H1 (cell line): ENCODE measurements around the gene USP26. TPM values are rescaled to one million over a fixed set of nuclear protein-coding genes. Genes with fewer than 3 reads are reported as not detected.

Experiments used
- CTCF ChIA-PET: fragments of 300-600 bp; sonication (Branson Sonifier 250); formaldehyde crosslinking; loops from one replicate; lab custom pipeline; 2021; ENCODE audit not compliant: partially characterized antibody; lab: Charles Lee
- POLR2A ChIA-PET: fragments of 300-600 bp; sonication (Branson Sonifier 250); formaldehyde crosslinking; loops from one replicate; lab custom pipeline; 2021; ENCODE audit warnings: inconsistent platforms; ENCODE audit not compliant: partially characterized antibody; lab: Charles Lee
- DNase-seq, 2 experiments: peaks; one replicate each; pipeline versions ENCODE4 v3.0.0 to v3.0.0-alpha.2; 2010 to 2022; ENCODE audit warnings: low spot score in 2 of 2, low read depth in 1 of 2, mixed read lengths in 1 of 2
- FAIRE-seq: peaks from 2 replicates; lab custom pipeline; 2011; peaks lifted over from hg19 to GRCh38; lab: Jason Lieb, UNC
- H2AFZ ChIP-seq: 2 replicates; pipeline ENCODE4 v1.8.1; 2012; ENCODE audit warnings: low read length, inconsistent platforms
- H2AK5ac ChIP-seq: 2 replicates; pipeline ENCODE4 v1.6.1; 2013; ENCODE audit warnings: low read depth, low read length
- H2BK120ac ChIP-seq: replicated peaks from 2 replicates; pipeline ENCODE3; 2013; ENCODE audit warnings: low read depth, low read length, inconsistent platforms
- H2BK12ac ChIP-seq: 2 replicates; pipeline ENCODE4 v1.6.1; 2013; ENCODE audit warnings: low read depth, low read length
- H2BK15ac ChIP-seq: 2 replicates; pipeline ENCODE4 v1.6.1; 2013; ENCODE audit warnings: low read length
- H2BK20ac ChIP-seq: 2 replicates; pipeline ENCODE4 v1.6.1; 2013; ENCODE audit warnings: low read length
- H2BK5ac ChIP-seq: 2 replicates; pipeline ENCODE4 v1.6.1; 2013; ENCODE audit warnings: low read depth, low read length
- H3K14ac ChIP-seq: 2 replicates; pipeline ENCODE4 v1.6.1; 2013; ENCODE audit warnings: inconsistent platforms; ENCODE audit not compliant: insufficient read length
- H3K18ac ChIP-seq: 2 replicates; pipeline ENCODE4 v1.6.1; 2013; ENCODE audit warnings: low read length; ENCODE audit errors: extremely low read depth
- H3K23ac ChIP-seq: 2 replicates; pipeline ENCODE4 v1.6.1; 2013; ENCODE audit warnings: inconsistent platforms; ENCODE audit not compliant: insufficient read length
- H3K23me2 ChIP-seq: 2 replicates; pipeline ENCODE4 v1.6.1; 2013; ENCODE audit warnings: low read depth, low read length
- H3K27ac ChIP-seq: 2 replicates; pipeline ENCODE4 v1.6.1; 2011; ENCODE audit warnings: low read depth, low read length, inconsistent platforms
- H3K27me3 ChIP-seq, 4 experiments: replicated peaks in 1 of 4; 1 replicate in 1 of 4; 2 replicates in 3 of 4; pipeline versions ENCODE4 v1.6.1 to v1.8.1; 2011 to 2013; ENCODE audit warnings: low read length in 3 of 4, mild to moderate bottlenecking in 3 of 4, inconsistent platforms in 2 of 4, mixed read lengths in 2 of 4, moderate library complexity in 1 of 4; ENCODE audit not compliant: control insufficient read depth in 3 of 4, insufficient read depth in 3 of 4; ENCODE audit errors: extremely low read depth in 1 of 4
- H3K36me3 ChIP-seq, 4 experiments: 2 replicates each; pipeline versions ENCODE4 v1.6.1 to v1.8.1; 2011 to 2013; ENCODE audit warnings: mild to moderate bottlenecking in 4 of 4, low read length in 3 of 4, moderate library complexity in 2 of 4, control low read depth in 1 of 4, inconsistent platforms in 1 of 4; ENCODE audit not compliant: insufficient read depth in 4 of 4, control insufficient read depth in 2 of 4
- H3K4ac ChIP-seq: replicated peaks from 2 replicates; pipeline ENCODE3; 2013; ENCODE audit warnings: low read length, low read depth, mixed read lengths, inconsistent platforms; ENCODE audit not compliant: insufficient read length
- H3K4me1 ChIP-seq, 4 experiments: replicated peaks in 1 of 4; 1 replicate in 1 of 4; 2 replicates in 3 of 4; pipeline versions ENCODE4 v1.6.1 to v1.8.1; 2011 to 2013; ENCODE audit warnings: low read length in 3 of 4, inconsistent platforms in 2 of 4, mixed read lengths in 1 of 4; ENCODE audit not compliant: insufficient read depth in 4 of 4, control insufficient read depth in 3 of 4
- H3K4me2 ChIP-seq, 2 experiments: 2 replicates each; pipeline versions ENCODE4 v1.6.1 to v1.8.1; 2011 to 2013; ENCODE audit warnings: low read depth in 2 of 2, low read length in 2 of 2, control low read depth in 1 of 2, inconsistent platforms in 1 of 2, mild to moderate bottlenecking in 1 of 2; ENCODE audit not compliant: insufficient read depth in 1 of 2
- H3K4me3 ChIP-seq, 4 experiments: fragments of 200-600, 300-600 bp in 1 of 4; sonication (generic), shearing (Covaris generic), sonication (Bioruptor Twin) in 1 of 4; 2 replicates each; pipeline versions ENCODE4 v1.5.1 to v1.8.1; 2011 to 2016; ENCODE audit warnings: low read length in 4 of 4, low read depth in 3 of 4, control low read depth in 2 of 4, inconsistent platforms in 2 of 4, mild to moderate bottlenecking in 2 of 4, mixed read lengths in 1 of 4, moderate library complexity in 1 of 4; ENCODE audit not compliant: insufficient read depth in 2 of 4; ENCODE audit errors: extremely low read depth in 1 of 4
- H3K56ac ChIP-seq: replicated peaks from 2 replicates; pipeline ENCODE3; 2013; ENCODE audit warnings: low read depth, mild to moderate bottlenecking, mixed read lengths, low read length, inconsistent platforms; ENCODE audit not compliant: insufficient read length
- H3K79me1 ChIP-seq: 2 replicates; pipeline ENCODE4 v1.6.1; 2013; ENCODE audit warnings: low read depth, low read length, control low read depth
- H3K79me2 ChIP-seq, 2 experiments: 2 replicates each; pipeline versions ENCODE4 v1.6.1 to v1.8.1; 2012 to 2013; ENCODE audit warnings: low read length in 2 of 2, mild to moderate bottlenecking in 2 of 2, inconsistent platforms in 1 of 2; ENCODE audit not compliant: insufficient read depth in 2 of 2, control insufficient read depth in 1 of 2
- H3K9ac ChIP-seq, 4 experiments: replicated peaks in 1 of 4; 1 replicate in 1 of 4; 2 replicates in 3 of 4; pipeline versions ENCODE4 v1.6.1 to v1.8.1; 2011 to 2013; ENCODE audit warnings: low read depth in 3 of 4, low read length in 3 of 4, control low read depth in 2 of 4, mild to moderate bottlenecking in 2 of 4, moderate library complexity in 2 of 4, inconsistent platforms in 1 of 4; ENCODE audit errors: extremely low read depth in 1 of 4
- H3K9me3 ChIP-seq, 2 experiments: 2 replicates each; pipeline versions ENCODE4 v1.6.1 to v1.8.1; 2012 to 2013; ENCODE audit warnings: mild to moderate bottlenecking in 2 of 2, moderate library complexity in 2 of 2, control low read depth in 1 of 2, inconsistent platforms in 1 of 2, low read depth in 1 of 2, low read length in 1 of 2, mixed read lengths in 1 of 2; ENCODE audit not compliant: insufficient read depth in 2 of 2
- H4K20me1 ChIP-seq, 2 experiments: replicated peaks in 1 of 2; 2 replicates each; pipeline versions ENCODE3 to v1.8.1; 2011 to 2013; ENCODE audit warnings: inconsistent platforms in 2 of 2, low read length in 2 of 2, mild to moderate bottlenecking in 1 of 2; ENCODE audit not compliant: insufficient read depth in 2 of 2, control insufficient read depth in 1 of 2
- H4K5ac ChIP-seq: 2 replicates; pipeline ENCODE4 v1.6.1; 2013; ENCODE audit warnings: low read length, low read depth, mixed read lengths, inconsistent platforms; ENCODE audit not compliant: insufficient read length
- H4K8ac ChIP-seq: 2 replicates; pipeline ENCODE4 v1.8.0; 2013; ENCODE audit warnings: mild to moderate bottlenecking, moderate library complexity, low read length, inconsistent platforms; ENCODE audit not compliant: insufficient read depth; ENCODE audit errors: extremely low read depth
- H4K91ac ChIP-seq: replicated peaks from 2 replicates; pipeline ENCODE3; 2013; ENCODE audit warnings: low read length, mixed read lengths, inconsistent platforms; ENCODE audit not compliant: insufficient read length
- CBX5 ChIP-seq: fragments of 300-800, 300-1000 bp; sonication (generic); IDR thresholded peaks from 2 replicates; pipeline ENCODE4 v1.7.1; 2016; ENCODE audit warnings: antibody characterized with exemption, low read length, low read depth
- CHD1 ChIP-seq: IDR thresholded peaks from 2 replicates; pipeline ENCODE4 v1.6.1; 2012; ENCODE audit warnings: low read depth, low read length, improper control_type of control experiment
- CTCF ChIP-seq, 3 experiments: IDR thresholded peaks; 1 replicate in 2 of 3; 2 replicates in 1 of 3; pipeline versions ENCODE4 v1.5.1 to v1.6.1; 2011; ENCODE audit warnings: low read length in 3 of 3, mild to moderate bottlenecking in 3 of 3, inconsistent platforms in 2 of 3, low read depth in 1 of 3, moderate library complexity in 1 of 3; ENCODE audit not compliant: insufficient read depth in 1 of 3; ENCODE audit errors: control extremely low read depth in 1 of 3
- E2F6 ChIP-seq: IDR thresholded peaks from 2 replicates; pipeline ENCODE4 v1.6.1; 2012; ENCODE audit warnings: inconsistent platforms
- RXRA ChIP-seq: IDR thresholded peaks from 2 replicates; pipeline ENCODE4 v1.6.1; 2011; ENCODE audit warnings: low read depth, mild to moderate bottlenecking, low read length, moderate library complexity; ENCODE audit not compliant: insufficient read depth
- TBP ChIP-seq: IDR thresholded peaks from 2 replicates; pipeline ENCODE4 v1.6.1; 2011; ENCODE audit warnings: low read depth, low read length, improper control_type of control experiment
- WGBS, 2 experiments: shearing (Covaris generic) in 1 of 2; methylation state at CpG; one replicate each; pipeline versions ENCODE4 v1.1.6 to v1.1.7; 2013 to 2015; ENCODE audit warnings: low lambda C conversion rate in 2 of 2, mixed read lengths in 2 of 2, inconsistent platforms in 1 of 2, low coverage in 1 of 2, missing lambda C conversion rate in 1 of 2; ENCODE audit not compliant: insufficient replicate concordance in 2 of 2, insufficient coverage in 1 of 2, insufficient read length in 1 of 2; ENCODE audit errors: extremely low coverage in 1 of 2, missing lambda C conversion rate in 1 of 2; 5-methylcytosine and 5-hydroxymethylcytosine counted together
- polyA plus RNA-seq, 7 experiments: library from polyadenylated mRNA; depleted of rRNA in 3 of 7; stranded (reverse) in 5 of 7; unstranded in 2 of 7; fragments of >200 nt in 5 of 7; fragments of 200-250 nt in 2 of 7; gene quantifications; 1 replicate in 5 of 7; 2 replicates in 1 of 7; 4 replicates in 1 of 7; pipeline versions ENCODE4 v1.2.1 to v1.2.3, GENCODE V29; 2011 to 2013; ENCODE audit warnings: missing spikeins in 2 of 7, mixed read lengths in 2 of 7
- total RNA-seq: library from RNA; stranded (reverse); fragmentation: NEBNext Ultra II Directional; extraction: Animal tissue kit (Norgen Biotek cat#: 25700); gene quantifications from 2 replicates; pipeline ENCODE4 v1.2.1, GENCODE V29; 2021

The USP26 gene
- total and polyA plus RNA-seq, 2 of the 8 experiments (the other 6 are each of a cell fraction or from before 2014, with no cell fraction given) = not detected

- H2BK12ac ChIP-seq = no peak overlapping the region
- H3K36me3 ChIP-seq = no peaks in the 10 kb centered on the region
- H3K27ac ChIP-seq = no peak overlapping the region
- no peak for FAIRE-seq
- no peak overlapping the region for H3K4me2 ChIP-seq
- no peaks in the 10 kb centered on the region for H4K20me1 ChIP-seq
- H3K79me1 ChIP-seq = no peaks in the 10 kb centered on the region
- no peaks in the 10 kb centered on the region for H3K27me3 ChIP-seq
- no peak overlapping the region for H3K9ac ChIP-seq
- no peaks in the 10 kb centered on the region for H3K23me2 ChIP-seq
- ChIA-PET POLR2A (no interaction called here), CTCF (no interaction called here)
- H3K14ac ChIP-seq = no peak overlapping the region
- 86% methylated on average over 7 of the region's 8 CpGs; no CpG with 5 or more reads in 1 of the 2 experiments for WGBS, 2 experiments
- H3K4me1 ChIP-seq = no peaks in the 10 kb centered on the region
- no peak overlapping the region for H3K4me3 ChIP-seq
- H2AFZ ChIP-seq = no peak overlapping the region
- H3K79me2 ChIP-seq = no peaks in the 10 kb centered on the region
- no peak overlapping the region for H3K4ac ChIP-seq
- no peak overlapping the region for H3K56ac ChIP-seq
- no peak overlapping the region for H4K91ac ChIP-seq
- no peak overlapping the region for H2BK5ac ChIP-seq
- no peak overlapping the region for H2AK5ac ChIP-seq
- H4K8ac ChIP-seq = no peak overlapping the region
- no peak overlapping the region for H2BK20ac ChIP-seq
- no peak for DNase-seq
- H3K23ac ChIP-seq = no peak overlapping the region
- H2BK120ac ChIP-seq = no peak overlapping the region
- TF ChIP-seq E2F6 = no peak
- no peak for TF ChIP-seq CTCF (IDR thresholded peaks at IDR 0.05; ENCODE audit: control extremely low read depth in 1 of 3, insufficient read depth in 1 of 3, low read depth in 1 of 3, low read length in 3 of 3)
- no peak for TF ChIP-seq CBX5
- no peak for TF ChIP-seq CHD1
- TF ChIP-seq TBP = no peak
- TF ChIP-seq RXRA = no peak
- H2BK15ac ChIP-seq = no peak overlapping the region
- no peak overlapping the region for H4K5ac ChIP-seq
- no peak overlapping the region for H3K18ac ChIP-seq
- H3K9me3 ChIP-seq = no peaks in the 10 kb centered on the region
These were observed 2.7 kb downstream of the USP26 start for GRCh38 chrX:133094098-133094731.
